GM12874 (cell line): ENCODE results near the gene S1PR2.

ENCODE experiments used
- TF ChIP-seq, protein P1 (sequence below): IDR thresholded peaks from 2 replicates; pipeline ENCODE4 v1.5.1; 2011; ENCODE audit warnings: low read depth, mild to moderate bottlenecking, control low read depth, low read length, moderate library complexity; ENCODE audit not compliant: insufficient read depth

S1PR2 gene

DNA sequence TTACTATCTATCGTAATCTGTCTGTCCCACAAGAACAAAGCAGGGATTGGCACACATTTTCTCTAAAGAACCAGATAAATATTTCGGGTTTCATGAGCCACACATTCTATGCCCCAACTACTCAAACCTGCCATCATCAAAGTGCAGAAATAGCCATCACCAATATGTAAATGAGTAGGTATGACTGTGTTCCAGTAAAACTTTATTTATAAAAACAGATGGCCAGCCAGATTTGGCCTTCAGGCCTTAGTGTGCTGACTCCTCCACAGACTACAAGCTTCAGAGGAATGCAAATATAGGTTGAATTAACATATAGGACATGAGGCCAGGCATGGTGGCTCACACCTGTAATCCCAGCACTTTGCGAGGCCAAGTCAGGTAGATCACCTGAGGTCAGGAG, 27.4 kb downstream of the S1PR2 start:
- TF ChIP-seq, protein P1, sequence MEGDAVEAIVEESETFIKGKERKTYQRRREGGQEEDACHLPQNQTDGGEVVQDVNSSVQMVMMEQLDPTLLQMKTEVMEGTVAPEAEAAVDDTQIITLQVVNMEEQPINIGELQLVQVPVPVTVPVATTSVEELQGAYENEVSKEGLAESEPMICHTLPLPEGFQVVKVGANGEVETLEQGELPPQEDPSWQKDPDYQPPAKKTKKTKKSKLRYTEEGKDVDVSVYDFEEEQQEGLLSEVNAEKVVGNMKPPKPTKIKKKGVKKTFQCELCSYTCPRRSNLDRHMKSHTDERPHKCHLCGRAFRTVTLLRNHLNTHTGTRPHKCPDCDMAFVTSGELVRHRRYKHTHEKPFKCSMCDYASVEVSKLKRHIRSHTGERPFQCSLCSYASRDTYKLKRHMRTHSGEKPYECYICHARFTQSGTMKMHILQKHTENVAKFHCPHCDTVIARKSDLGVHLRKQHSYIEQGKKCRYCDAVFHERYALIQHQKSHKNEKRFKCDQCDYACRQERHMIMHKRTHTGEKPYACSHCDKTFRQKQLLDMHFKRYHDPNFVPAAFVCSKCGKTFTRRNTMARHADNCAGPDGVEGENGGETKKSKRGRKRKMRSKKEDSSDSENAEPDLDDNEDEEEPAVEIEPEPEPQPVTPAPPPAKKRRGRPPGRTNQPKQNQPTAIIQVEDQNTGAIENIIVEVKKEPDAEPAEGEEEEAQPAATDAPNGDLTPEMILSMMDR: no peak

DNA sequence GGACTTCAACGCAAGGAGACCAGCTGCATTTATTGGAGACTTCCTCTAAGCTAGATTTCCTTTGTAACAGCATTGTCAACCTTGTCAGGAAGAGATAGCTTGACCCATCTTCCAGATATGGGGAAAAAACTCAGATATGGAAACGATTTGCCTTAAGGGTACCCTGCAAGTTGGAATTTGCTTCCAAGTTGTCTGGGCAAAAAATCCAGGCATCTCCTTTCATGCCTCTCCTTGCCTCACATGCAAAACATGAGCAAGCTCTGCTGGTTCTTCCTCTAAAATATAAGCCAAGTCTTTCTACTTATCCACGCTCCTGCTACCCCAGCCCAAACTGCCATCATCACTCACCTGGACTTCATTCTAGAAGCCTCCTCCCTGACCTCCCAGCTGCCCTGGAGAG, 30.0 kb downstream of the S1PR2 start:
- TF ChIP-seq, protein P1: no peak

DNA sequence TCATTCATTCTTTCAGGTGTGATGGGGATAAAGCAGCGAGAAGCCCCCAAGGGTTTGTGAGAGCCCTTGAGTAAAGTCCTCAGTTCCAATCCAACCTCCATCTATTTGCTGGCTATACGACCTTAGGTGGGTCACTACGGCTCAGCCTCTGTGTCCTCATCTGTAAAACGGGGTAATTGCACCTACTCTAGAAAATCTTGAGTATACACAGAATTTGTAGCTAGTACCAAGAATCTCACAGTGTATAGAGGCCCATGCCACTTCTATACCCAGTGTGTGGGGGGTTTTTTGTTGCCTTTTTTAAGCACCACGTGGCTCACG, 36.0 kb downstream of the S1PR2 start:
- TF ChIP-seq, protein P1: no peak

DNA sequence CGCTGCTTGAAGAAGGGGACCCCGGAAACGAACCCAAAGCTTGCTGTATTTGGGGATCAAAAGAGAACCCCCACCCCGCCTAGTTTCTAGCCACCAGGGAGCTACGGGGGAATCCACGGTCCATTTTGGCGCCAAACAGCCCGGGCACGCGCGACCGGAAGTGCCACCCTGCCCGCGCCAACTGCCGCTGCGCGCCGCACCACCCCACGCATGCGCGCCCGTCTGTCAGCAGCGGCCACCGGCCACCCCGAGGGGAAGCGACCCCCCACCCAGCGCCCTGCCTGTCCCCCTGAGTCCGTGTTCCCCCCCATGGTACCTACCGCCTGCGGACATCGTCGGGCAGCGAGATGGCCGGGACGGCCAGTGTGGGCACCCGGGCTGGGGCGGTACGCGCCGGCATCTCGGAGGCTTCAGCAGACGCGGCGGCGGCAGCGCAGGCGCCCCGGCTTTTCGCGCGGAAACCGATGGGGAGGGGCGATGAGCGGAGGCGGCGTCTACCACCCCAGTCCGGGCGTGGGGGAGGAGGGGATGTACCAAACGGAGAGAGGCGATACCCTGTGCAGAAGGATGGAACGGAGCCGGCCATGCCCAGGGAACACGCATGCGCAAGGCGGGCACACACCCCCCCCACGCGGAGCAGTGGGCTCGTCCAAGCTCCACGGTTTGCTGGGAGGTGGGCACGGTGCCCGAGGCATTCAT, 36.5 kb downstream of the S1PR2 start, which contains the start of gene DNMT1:
TSS of gene DNMT1 (minus strand) at position 454 of the 699 bp plus-strand sequence. CDS start at position 400, 54 bp downstream.
- TF ChIP-seq, protein P1: no peak

DNA sequence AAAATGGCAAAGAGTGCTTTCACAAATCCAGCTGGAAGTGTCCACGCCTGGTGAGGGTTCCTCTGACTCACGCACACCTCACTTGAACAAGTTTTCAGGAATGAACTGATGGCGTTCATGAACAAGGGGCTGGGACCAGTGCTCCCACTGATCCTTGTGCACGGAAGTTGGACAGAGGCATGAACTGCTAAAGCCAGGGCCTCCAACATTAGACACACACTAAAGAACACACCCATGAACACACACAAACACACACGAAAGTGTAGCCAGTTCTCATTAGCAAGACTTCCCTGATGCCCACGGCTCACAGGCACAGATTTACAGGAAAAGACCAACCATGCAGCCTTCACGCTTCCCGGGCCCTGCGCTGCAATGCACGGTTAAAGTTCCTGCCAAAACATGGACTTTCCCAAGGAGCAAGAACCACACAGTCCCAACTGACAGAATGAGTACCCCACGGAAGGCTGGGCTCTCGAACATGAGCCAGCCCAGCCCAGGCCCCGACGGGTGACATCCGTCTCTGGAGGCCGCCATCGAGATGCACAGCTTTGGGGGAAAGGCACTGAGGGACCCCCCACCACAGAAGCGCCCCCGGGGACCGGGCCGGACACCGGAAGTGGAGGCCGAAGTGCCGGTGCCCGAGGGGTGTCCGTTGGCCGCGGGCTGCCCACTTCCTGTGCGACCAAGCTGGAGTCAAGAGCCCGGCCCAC, 37.2 kb downstream of the S1PR2 start:
- TF ChIP-seq, protein P1: no peak

DNA sequence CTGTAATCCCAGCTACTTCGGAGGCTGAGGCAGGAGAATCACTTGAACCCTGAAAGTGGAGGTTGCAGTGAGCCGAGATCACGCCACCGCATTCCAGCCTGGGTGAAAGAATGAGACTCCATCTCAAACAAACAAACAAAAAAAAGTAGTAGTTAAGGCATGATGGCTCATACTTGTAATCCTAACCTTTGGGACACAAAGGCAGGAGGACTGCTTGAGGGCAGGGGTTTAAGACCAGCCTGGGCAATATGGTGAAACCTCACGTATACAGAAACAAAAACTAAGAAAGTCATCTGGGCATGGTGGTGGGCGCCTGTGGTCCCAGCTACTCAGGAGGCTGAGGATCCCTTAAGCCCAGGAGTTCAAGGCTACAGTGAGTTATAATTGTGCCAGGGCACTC, 38.2 kb downstream of the S1PR2 start:
- TF ChIP-seq, protein P1: no peak

DNA sequence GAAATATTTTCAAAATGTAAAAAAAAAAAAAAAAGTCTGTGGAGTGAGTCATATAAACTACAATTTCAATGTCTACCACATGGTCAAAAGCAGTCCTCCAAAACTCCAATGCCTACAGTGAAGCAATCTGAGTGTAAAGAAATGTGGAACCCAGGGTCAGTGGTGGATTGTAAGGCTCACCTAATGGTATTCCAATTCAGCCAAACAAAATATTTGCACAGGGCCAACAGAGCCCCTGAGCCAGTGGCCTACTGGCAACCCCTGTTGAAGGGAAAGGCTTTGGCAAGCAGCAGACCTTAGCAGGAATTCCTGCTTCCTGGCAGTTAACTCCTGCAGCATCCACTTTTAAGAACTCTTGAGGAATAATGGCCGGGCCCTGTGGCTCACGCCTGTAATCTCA, 39.8 kb downstream of the S1PR2 start:
- TF ChIP-seq, protein P1: no peak
